GM21825 (cell line): ENCODE results near the gene C15orf39.
"Not testable (repeated sequence)": the region's sequence is repeated elsewhere in the genome, so short reads cannot be mapped to it uniquely, and the experiment has no call there.

Experiments
- ATAC-seq: cut with Tn5 transposase; IDR thresholded peaks from one replicate; pipeline ENCODE4 v1.9.1; 2021; ENCODE audit warnings: mild to moderate bottlenecking, moderate library complexity; ENCODE audit not compliant: unreplicated experiment

C15orf39 gene

GRCh38 chr15:75258620-75259343 is 57.1 kb downstream of the C15orf39 start:
- not testable (repeated sequence) for ATAC-seq

- not testable (repeated sequence) for ATAC-seq
Measured at GRCh38 chr15:75259873-75260272, 58.2 kb downstream of the C15orf39 start.
